ENCODE data around the gene FIBIN.

DNA sequence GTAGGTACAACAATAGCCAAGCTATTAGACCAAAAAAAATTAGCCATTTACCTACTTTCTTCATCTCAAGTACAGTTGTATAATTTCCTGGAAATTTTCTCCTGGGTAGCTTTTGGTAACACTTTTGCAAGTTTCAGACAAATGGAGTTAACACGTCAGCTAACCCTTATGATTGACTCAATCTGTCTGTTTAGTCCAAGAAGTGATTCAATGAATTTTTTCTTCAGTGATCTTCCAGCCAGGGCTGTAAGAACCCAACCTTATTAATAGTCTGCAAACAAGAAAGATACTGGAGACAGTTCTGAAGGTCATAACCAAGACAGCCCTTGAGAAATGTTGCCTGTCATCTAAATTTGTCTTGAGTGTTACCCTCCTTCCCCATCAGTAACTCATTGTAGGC is 30.1 kb upstream of the FIBIN start:
- TF ChIP-seq, protein P1, sequence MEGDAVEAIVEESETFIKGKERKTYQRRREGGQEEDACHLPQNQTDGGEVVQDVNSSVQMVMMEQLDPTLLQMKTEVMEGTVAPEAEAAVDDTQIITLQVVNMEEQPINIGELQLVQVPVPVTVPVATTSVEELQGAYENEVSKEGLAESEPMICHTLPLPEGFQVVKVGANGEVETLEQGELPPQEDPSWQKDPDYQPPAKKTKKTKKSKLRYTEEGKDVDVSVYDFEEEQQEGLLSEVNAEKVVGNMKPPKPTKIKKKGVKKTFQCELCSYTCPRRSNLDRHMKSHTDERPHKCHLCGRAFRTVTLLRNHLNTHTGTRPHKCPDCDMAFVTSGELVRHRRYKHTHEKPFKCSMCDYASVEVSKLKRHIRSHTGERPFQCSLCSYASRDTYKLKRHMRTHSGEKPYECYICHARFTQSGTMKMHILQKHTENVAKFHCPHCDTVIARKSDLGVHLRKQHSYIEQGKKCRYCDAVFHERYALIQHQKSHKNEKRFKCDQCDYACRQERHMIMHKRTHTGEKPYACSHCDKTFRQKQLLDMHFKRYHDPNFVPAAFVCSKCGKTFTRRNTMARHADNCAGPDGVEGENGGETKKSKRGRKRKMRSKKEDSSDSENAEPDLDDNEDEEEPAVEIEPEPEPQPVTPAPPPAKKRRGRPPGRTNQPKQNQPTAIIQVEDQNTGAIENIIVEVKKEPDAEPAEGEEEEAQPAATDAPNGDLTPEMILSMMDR (IDR thresholded peaks at IDR 0.05) = no peak
- no peak for TF ChIP-seq POLR2A (IDR thresholded peaks at IDR 0.05)

Measured in ovary (tissue), 3 donors.